HL-60/S4 treated with retinoic acid at 250 ng/mL for 4 days and 3 days (cell line): ENCODE measurements around the gene RTN4.
"Not testable (repeated sequence)": the region's sequence is repeated elsewhere in the genome, so short reads cannot be mapped to it uniquely, and the experiment has no call there.

Experiments used
- in situ Hi-C: fragments of 300-500 bp; cut with MboI; formaldehyde crosslinking; loops from 2 replicates; pipeline ENCODE4 v1.7.0; 2022; ENCODE audit warnings: low sequenced_read_pairs

Gene RTN4, protein sequence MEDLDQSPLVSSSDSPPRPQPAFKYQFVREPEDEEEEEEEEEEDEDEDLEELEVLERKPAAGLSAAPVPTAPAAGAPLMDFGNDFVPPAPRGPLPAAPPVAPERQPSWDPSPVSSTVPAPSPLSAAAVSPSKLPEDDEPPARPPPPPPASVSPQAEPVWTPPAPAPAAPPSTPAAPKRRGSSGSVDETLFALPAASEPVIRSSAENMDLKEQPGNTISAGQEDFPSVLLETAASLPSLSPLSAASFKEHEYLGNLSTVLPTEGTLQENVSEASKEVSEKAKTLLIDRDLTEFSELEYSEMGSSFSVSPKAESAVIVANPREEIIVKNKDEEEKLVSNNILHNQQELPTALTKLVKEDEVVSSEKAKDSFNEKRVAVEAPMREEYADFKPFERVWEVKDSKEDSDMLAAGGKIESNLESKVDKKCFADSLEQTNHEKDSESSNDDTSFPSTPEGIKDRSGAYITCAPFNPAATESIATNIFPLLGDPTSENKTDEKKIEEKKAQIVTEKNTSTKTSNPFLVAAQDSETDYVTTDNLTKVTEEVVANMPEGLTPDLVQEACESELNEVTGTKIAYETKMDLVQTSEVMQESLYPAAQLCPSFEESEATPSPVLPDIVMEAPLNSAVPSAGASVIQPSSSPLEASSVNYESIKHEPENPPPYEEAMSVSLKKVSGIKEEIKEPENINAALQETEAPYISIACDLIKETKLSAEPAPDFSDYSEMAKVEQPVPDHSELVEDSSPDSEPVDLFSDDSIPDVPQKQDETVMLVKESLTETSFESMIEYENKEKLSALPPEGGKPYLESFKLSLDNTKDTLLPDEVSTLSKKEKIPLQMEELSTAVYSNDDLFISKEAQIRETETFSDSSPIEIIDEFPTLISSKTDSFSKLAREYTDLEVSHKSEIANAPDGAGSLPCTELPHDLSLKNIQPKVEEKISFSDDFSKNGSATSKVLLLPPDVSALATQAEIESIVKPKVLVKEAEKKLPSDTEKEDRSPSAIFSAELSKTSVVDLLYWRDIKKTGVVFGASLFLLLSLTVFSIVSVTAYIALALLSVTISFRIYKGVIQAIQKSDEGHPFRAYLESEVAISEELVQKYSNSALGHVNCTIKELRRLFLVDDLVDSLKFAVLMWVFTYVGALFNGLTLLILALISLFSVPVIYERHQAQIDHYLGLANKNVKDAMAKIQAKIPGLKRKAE

DNA sequence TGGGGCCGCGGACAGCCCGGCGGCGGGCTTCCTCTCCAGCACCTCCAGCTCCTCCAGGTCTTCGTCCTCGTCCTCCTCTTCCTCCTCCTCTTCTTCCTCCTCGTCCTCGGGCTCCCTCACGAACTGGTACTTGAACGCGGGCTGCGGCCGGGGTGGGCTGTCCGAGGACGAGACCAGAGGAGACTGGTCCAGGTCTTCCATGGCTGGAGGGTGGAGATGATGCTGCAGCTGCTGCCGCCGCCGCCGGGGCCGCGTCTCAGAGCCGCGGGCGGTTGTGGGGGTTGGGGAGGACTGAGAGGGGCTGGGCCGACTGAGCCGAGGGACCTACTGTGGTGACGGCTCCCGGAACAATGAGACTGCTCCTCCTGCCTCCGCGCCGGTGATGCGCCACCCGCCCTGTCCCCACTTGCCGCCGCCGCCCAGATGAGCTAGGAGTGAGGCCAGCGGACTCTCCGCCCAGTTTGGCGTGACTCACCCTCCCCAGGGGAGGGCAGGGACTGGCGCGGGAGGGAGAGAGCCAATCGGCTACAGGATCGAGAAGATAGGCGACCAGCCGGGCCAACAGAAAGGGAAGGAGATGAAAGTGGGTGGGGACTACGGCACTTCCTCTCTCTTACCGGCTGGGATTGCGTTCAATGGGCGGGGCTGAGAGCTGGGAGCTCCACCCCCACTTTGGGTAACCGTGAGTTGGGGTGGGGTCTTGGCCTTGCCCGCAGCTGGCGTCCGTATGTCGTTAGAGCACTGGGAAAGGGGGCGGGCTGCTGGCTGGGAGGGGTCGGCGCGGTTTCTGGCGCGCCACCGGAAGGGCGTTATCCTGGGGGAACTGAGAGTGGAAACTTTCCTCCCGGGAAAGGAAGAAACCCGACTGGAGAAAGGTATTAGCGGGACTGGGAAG is at the start of gene RTN4:
RTN4 (minus strand) TSS at position 352 of the 895 bp plus-strand sequence; CDS start at position 201, 151 bp downstream.
- in situ Hi-C loops = no loop called here

DNA sequence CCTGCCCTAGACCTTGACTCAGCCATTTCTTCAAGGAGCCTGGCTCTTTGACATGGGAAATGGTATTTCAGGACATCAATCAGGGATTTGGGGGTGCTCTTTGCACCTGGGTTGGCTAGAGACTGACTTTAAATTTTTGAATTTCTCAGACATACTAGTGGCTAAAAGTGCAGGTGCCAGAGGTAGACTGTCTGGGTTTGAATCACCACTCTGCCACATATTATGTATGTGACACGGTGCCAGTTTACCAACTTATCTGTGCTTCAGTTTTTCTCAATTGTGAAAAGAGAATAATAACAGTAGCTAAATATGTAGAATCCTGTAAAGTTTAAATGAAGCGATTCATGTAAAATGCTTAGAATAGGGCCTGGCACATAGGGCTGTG is 49.2 kb upstream of the RTN4 start:
- in situ Hi-C loops = no loop called here

DNA sequence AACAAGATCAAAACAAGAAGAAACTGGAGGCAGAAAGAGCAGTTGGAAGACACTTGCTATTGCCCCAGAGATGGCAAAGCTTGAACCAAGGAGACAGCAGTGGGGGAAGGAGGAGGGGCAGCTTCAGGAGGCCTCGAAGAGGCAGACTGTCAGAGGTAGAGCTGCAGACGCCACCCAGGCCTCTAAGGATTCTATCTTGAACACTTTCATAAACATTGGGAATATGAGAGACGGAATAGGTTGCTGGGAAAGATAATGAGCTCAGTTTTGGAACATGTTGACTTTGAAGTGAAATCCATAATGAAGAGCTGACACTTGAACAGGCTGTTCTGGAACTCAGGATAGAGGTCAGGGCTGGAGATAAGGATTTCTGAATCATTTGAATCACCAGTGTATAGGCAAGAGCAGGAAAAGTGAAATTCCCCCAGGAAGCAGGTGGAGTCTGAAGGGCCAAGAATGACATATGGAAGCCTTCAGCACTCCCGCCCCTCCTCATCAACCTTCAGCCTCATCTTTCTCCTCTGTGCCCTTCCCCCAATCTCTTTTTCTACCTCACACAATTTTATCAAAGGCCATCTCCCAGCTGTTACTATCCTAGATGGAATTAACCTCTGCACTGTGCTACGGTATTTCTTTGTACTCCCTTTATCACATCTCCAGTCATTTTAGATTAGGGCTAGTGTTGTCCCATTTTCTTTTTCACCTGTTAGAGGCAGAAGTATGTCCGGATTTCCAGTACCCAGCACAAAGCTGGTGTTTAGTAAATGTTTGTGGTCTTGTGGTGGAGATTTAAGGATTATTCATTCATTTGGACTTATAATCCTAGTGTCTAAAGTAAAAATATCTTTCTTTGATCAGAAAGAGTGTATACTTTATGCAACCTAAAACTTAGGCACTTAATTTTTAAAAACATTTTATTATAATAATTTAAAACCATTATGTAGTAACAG is 47.5 kb upstream of the RTN4 start:
- in situ Hi-C loops = no loop called here

DNA sequence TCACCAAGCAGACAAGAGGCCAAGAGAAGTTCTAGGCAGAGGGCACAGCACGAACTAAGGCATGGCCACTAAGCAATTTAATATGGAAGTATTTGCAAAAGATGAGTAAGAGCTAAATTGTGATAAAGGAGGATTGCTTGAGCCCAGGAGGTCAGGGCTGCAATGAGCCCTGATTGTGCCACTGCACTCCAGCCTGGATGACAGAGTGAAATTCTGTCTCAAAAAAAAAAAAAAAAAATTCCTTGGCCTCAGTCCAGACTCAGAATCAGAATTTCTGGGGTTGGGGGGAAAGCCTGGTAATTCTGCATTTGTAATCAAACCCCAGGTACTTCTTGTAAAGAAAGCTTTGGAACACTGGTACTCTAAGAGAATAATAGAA is 46.8 kb upstream of the RTN4 start:
- in situ Hi-C loops = no loop called here

GRCh38 chr2:55096586-55096985 is 46.3 kb upstream of the RTN4 start:
- in situ Hi-C loops = no loop called here

DNA sequence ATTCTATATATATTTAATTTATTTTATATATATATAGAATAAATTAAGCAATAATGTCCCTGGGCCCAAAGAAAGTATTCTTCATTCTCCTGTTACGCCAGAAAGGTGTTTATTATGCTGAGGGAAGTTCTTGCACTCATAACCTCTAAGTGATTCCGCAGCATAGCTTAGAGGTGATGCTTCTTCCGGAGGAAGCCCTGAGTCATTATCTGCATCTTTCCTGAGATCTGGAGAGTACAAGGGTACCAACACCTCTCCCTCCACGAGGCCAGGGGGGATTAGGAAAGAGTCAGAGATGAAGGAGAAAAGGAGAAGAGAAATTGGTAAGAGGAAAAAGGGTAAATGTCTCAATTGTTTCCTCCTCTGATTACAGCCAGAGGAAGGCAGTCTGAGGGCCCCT is 43.1 kb upstream of the RTN4 start:
- in situ Hi-C loops = no loop called here

DNA sequence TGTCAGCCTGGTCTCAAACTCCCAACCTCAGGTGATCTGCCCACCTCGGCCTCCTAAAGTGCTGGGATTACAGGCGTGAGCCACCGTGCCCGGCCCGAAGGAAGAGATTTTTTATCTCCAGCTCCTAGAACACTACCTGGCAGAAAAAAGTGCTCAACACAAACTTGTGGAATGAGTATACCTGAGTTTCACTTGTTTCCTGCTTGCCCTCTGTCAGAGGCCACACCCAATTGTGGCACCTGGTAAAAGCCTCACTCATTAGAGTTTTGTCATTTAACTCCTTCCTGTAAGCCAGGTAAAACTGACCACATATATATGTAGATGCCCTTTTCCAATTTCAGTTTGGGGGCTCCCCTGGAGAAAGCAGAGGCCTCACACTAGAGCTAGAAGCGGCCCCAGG is 42.2 kb upstream of the RTN4 start:
- in situ Hi-C loops = no loop called here

GRCh38 chr2:55091681-55092080 is 41.4 kb upstream of the RTN4 start:
- in situ Hi-C loops = not testable (repeated sequence)

DNA sequence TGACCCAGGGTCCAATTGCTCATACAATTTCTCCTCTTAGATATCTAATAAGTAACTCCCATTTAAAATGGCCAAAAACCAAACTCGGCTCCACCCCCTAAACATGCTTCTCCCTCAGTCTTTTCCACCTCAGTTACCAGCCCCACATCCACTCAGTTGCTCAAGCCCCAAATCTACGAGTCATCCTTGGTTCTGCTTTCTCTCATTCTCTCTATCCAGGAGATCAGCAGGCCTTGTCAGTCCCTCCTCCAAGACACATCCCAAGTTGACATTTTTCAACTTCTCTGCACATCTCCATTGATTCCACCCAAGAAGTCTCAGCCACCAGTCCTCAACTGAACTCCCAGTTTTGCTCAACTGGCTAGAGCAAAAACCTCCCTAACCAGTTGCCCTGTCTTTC is 40.5 kb upstream of the RTN4 start:
- in situ Hi-C loops = no loop called here

GRCh38 chr2:55089726-55090125 is 39.5 kb upstream of the RTN4 start:
- in situ Hi-C loops = no loop called here

GRCh38 chr2:55088400-55088799 is 38.1 kb upstream of the RTN4 start:
- in situ Hi-C loops = no loop called here

DNA sequence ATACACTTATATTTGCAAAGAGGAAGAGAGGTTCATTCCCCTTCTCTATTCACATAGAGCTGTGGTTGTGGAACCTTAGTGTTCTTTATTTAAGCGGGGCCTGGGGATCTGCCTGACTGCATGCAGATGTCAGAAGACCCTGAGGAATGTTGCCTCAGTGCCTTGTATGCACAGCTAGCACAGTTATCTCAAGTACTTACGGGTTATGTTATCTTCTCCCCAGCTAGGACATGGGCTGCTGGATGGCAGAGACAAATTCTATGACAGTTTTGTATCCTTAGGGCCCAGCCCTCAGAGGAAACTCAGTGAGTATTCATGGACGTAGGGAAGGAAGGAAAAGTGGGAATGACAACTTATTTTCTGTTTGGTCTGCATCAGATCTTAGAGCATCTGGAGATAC is 37.7 kb upstream of the RTN4 start:
- in situ Hi-C loops = no loop called here

GRCh38 chr2:55087501-55087900 is 37.2 kb upstream of the RTN4 start:
- in situ Hi-C loops = no loop called here

DNA sequence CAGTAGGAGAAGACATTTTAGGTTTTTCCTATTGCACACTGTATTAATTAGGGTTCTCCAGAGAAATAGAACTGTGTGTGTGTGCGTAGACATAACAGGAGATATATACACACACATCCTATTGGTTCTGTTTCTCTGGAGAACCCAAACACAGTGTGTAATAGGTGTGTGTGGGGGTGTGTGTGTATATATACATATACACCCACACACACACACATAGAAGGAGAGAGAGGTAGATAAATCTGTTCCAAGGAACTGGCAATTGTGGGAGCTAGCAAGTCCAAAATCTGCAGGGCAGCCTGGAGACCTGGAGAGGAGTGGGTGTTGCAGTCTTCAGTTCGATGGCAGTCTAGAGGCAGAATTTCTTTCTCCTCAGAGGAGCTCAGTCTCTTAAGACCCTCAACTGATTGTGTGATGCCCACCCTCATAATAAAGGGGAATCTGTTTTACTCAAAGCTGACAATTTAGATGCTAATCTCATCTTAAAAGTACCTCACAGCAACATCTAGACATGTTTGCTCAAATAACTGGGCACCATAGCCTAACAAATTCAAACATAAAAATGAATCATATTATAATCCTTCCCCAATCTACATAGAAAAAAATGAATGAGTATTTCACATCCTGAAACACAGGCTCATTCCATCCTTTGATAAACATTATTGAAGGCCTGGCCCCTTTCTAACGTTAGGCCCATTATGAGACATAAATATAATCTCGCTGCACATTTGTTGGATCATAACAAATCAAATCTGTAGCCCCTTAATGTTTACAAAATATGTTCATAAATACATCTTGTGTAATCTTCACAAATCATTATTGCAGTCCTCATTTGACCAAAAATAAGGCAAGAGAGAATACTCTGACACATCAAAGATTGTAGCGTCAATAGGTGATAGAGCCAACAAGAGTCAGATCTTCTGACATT is 35.1 kb upstream of the RTN4 start:
- in situ Hi-C loops = no loop called here

DNA sequence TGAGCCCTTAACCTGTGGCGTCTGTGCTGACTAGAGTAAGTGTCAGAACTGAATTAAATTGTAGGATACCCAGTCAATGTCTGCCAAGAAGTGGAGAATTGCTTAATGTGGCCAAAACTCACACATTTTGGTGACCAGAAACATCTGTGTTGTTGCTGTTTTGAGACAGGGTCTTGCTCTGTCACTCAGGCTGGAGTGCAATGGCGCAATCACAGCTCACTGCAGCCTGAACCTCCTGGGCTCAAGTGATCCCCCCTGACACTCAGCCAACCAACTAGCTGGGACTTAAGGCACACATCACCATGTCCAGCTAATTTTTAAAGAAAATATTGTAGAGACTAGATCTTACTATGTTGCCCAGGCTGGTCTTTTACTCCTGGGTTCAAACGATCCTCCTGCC is 34.4 kb upstream of the RTN4 start:
- in situ Hi-C loops = no loop called here

GRCh38 chr2:55080204-55080738 is 30.0 kb upstream of the RTN4 start:
- in situ Hi-C loops = no loop called here

DNA sequence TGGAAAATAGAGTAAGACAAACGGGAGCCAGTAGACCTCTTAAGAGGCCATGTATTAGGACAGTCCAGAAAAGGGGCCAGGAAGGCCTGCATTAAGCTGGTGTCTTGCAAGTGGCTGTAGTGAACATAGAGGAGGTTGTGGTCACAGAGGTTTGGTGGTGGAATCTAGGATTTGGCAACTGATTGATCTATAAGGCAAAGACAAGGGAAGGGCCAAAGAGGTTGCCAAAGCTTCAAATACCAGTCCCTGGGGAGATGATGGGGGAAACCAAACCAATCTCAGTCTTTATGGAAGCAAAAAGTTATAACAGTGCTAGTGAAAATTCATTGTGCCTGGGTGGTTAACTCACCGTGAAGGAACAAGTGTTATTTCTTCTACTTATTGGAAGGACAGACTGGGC is 28.7 kb upstream of the RTN4 start:
- in situ Hi-C loops = no loop called here

DNA sequence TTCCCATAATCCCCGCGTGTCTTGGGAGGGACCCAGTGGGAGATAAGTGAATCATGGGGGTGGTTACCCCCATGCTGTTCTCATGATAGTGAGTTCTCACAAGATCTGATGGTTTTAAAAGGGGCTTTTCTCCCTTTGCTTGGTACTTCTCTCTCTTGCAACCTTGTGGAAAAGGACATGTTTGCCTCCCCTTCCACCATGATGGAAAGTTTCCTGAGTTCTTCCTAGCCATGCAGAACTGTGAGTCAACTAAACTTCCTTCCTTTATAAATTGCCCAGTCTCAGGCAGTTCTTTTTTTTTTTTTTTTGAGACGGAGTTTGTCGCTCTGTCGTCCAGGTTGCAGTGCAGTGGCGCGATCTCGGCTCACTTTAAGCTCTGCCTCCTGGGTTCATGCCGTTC is 26.5 kb upstream of the RTN4 start:
- in situ Hi-C loops = no loop called here
